ENCODE measurements around the gene KLHL22.
"Not testable (repeated sequence)": the region's sequence is repeated elsewhere in the genome, so short reads cannot be mapped to it uniquely, and the experiment has no call there.

The KLHL22 gene

DNA sequence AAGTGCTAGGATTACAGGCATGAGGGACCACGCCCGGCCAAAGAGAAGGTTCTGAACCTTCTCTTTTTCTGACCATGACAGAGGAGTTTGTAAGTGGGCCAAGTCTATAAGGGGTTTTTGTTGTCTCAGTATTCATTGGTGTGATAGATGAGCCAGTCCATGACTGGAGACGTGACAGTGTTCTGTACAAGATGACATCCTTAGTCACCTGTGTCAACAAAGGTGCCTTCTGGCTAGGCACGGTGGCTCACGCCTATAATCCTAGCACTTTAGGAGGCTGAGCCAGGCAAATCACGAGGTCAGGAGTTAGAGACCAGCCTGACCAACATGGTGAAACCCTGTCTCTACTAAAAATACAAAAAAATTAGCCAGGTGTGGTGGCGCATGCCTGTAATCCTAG is 4.2 kb upstream of the KLHL22 start:
- no peak for DNase-seq

DNA sequence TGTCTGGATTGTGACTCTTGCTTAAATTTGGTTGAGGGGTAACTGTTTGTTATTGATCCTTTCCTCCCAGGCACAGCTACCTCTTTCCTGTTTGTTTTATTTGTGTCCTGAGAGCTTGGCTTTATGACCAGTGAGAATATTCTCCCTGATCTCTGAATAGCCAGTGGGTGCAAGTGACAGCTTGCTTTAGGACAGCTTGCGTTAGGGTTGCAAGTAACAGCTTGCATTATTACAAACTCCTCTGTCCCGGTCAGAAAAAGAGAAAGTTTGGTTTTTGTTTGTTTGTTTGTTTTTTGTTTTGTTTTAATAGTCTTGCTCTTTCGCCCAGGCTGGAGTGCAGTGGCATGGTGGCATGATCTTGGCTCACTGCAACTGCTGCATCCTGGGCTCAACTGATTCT is 3.3 kb upstream of the KLHL22 start:
- no peak for DNase-seq

DNA sequence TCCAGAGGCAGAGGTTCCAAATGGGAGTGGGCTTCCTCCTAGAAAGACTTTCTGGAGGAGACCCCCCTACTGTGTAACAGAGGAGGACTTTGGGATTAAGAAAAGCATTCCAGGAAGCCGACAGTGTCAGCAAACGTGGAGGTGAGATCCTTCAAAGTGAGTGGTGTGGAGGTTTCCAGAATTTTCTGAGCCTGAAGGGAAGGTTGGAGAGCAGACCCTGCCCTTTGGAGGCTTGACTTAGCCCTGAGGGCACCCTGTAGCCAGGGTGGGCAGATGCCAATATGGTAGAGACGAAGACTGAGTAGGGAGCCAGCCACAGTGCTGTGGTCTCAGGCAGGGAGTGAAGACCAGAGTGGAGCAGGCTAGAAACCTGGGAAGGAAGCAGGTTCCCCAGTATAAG is 1.8 kb upstream of the KLHL22 start:
- DNase-seq = no peak

DNA sequence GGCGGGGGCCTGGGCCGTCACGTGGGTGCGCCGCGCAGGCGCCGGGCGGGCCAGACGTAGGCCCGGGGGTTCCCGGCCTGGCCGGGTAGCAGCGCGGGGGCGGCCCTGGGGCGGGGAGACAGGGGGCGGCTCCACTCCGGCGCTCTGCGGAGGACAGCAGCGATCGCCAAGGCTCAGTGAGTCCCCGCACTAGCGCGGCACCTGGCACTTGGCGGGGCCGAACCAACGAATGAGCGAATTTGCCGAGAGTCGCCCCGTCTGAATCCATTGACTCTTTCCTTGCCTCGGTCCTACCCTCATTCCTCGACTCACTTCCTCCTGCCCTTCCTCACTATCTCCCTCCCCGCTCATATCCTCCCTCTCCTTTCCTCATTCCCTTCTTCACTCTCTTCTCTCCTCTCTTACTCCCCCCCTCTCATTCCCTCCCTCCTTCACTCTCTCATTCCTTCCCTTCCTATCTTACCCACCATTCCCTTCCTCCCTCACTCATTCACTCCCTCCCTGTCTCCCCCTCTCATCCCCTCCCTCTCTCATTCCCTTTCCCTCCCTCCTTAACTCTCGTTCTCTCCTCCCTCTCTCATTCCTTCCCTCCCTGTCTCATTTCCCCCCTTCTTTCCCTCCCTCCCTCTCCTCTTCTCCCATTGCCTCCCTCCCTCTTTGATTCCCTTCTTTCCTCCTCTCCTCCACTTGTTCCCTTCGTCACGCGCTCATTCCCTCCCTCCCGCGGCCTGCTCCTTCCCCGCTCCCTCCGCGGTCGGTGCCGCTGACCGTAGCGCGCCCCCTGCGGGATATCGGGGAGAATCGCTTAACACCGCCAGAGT is 476 bp upstream of the KLHL22 start:
- peak; percentile 88 for DNase-seq

DNA sequence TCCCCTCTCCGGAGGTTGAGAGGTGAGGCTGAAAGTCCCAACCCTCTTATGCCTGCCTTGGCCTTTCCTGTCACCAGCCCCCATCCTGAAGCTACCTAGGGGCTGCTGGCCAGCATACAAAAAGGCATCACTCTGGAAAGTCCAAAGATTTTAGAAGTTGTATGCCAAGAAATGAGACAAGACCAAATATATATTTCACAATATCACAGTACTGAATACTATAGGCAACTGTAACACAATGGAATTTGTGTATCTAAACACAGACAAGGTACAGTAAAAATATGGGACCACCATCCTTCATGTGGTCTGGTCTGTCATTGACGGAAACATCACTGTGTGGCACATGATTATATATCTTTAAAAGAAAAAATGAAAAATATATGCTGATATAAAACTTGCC is 4.2 kb downstream of the KLHL22 start:
- no peak for DNase-seq

DNA sequence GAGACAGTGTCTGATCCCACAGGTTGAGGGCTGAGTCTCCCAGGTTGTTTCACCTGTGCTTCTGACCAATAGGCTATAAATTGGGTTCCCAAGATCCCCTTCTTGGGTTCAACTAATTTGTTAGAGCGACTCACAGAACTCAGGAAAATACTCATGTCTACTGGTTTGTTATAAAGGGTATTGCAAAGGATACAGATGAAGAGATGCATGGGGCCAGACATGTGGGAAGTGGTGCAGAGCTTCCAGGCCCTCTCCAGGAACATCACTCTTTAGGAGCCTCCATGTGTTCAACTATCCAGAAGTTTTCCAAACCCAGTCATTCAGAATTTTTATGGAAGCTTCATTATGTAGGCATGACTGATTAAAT is 4.7 kb downstream of the KLHL22 start:
- DNase-seq = no peak

DNA sequence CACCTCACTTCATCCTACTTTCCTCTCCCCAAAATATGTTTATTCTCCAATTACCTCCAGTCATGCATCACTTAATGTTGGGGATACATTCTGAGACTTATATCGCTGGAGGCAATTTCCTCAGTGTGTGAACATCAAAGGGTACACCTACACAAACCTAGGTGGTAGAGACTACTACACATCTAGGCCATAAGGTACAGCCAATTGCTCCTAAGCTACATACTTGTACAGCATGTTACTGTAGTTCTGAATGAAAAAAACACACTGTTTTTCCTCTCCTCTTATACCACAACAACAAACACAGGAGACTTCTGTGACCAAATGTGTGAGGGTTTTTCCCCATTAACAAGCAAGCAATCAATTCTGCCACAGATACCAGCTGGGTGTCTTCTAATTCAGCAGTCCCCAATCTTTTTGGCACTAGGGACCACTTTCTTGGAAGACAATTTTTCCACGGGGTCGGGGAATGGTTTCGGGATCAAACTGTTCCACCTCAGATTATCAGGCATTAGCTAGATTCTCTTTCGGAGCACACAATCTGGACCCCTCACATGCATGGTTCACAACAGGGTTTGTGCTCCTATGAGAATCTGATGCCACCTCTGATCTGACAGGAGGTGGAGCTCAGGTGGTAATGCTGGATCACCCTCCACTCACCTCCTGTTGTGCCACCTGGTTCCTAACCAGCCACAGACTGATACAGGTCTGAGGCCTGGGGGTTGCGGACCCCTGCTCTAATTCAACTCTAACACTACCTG is 5.2 kb downstream of the KLHL22 start:
- DNase-seq = no peak

DNA sequence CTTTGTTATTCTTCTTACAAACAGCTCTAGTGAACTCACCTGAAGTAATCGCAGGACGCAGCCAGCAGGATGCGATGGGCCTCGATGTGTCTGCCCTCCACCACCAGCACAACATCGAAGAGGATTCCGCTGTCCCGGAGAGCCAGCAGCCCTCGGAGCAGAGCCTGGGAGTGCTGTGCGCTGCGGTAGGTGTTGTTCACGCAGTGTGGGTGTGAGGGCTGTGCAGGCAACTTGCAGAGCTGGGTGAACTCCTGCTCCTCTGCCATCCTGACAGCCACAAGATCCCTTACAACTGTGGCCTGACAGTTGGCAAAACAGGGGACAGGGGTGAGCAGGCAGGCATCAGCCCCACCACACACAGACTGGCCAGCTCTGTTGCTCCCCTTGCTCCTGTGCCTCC is 6.6 kb downstream of the KLHL22 start:
- no peak for DNase-seq

DNA sequence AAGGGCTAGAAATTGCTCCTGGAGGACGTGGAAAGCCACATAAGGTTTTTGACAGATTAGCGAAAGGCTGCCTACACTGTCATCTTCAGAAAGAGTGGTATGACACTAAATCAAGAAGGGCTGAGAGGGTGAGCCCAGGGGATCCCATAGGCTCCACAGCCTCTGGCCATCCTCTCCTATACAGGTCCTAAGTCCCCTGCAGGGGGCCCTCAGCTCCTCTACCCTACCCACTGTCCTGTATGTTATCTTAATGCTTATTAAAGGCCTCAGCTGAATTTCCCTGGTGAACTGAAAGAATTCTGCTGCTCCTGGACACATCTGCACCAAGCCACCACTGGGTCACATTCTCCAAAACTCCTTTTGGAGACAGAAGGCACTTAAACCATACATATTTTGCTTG is 7.9 kb downstream of the KLHL22 start:
- DNase-seq = no peak

DNA sequence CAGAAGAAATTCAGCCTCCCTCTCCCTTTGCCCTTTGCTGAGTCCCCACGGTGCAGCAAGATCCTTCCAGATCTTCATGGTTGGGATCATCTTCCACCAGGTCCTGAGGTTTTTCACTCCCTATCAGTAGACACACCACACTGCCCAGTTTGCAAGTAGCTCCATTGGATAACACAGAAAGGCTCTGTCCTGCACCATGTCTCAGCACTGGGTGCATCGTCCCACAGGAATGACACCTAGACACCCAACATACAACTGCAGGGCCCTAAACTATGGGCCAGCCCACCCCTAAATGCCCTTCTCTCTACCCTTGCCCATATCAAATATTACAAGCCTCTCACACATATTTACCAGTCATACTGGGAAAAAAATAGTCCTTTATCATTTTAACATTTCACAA is 9.4 kb downstream of the KLHL22 start:
- DNase-seq = no peak

DNA sequence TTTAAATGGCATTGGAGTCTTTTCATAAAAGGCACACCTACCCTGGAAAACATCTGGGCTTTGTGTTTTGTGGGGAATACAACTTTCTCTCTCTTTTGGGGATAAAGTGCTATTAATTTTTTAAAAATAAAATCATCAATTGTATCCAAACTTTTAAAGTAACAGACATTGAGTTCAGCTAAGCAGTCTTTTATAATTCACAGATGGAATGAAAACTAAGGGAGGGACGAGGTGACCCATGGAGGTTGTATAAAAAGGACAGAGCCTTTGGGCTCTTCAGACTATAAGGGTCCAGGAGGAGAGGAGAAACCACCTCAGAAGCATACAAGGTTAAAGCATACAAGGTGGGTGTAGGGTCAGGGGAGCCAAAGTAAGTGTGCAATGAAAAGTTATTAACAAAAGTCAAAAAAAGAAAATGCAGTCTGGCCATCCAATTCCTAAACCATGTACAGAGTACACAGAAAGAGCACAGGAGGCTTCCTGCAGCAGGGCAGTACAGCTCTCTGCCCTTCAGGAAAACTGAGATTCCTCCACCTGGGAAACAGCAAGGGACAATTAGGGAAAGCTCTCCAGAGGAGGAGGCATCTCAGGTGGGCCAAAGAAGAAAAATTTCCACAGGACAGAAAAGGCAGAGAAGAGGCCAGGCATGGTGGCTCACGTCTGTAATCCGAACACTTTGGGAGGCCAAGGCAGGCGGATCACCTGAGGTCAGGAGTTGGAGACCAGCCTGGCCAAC is 10.5 kb downstream of the KLHL22 start:
- no peak for DNase-seq

DNA sequence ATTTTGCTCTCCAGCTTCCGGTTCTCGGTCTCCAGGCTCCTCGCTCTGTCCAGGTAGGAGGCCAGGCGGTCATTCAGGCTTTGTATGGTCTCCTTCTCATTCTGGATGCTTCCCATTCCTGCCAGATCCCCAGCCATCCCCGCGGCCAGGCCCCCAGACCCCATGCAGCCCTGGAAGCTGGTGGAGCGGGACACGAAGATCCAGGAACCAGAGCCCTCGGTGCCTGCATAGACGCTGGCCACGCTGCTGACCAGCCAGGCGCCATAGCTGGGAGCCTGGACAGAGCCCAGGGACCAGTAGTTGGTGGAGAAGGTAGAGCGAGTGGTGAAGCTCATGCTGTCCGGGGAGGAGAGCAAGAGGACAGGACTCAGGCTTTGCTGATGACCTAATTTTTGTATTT is 11.8 kb downstream of the KLHL22 start:
- no peak for DNase-seq

DNA sequence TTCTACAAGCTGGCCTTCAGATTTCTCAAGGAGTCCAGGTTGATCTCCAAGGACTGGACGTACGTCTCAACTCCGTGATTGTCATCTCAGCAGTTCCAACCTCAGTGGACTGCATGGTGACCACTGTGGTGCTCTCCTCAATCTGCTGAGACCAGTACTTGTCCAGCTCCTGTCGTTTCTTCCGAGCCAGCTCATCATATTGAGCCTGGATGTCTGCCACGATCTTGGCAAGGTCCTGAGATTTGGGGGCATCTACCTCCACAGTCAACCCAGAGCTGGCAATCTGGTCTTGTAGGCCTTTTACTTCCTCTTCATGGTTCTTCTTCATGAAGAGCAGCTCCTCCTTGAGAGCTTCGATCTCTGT is 12.5 kb downstream of the KLHL22 start:
- not testable (repeated sequence) for DNase-seq

DNA sequence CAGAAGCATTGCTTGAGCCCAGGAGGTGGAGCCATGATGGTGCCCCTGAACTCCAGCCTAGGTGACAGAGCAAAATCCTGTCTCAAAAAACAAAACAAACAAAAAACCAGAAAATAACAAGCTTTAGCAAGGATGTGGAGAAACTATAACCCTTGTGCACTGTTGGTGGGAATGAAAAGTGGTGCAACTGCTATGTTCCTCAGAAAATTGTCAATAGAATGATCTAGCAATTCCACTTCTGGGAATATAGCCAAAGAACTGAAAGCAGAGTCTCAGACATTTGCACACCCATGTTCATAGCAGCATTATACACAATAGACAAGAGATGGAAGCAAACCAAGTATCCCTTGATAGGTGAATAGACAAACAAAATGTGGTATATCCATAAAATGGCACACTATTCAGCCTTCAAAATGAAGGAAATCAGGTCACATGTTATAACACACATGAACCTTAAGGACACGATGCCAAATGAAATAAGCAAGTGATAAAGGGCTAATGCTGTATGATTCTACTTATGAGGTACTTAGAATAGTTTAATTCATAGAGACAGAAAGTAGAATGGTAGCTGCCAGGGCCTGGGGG is 15.9 kb downstream of the KLHL22 start:
- DNase-seq = no peak

DNA sequence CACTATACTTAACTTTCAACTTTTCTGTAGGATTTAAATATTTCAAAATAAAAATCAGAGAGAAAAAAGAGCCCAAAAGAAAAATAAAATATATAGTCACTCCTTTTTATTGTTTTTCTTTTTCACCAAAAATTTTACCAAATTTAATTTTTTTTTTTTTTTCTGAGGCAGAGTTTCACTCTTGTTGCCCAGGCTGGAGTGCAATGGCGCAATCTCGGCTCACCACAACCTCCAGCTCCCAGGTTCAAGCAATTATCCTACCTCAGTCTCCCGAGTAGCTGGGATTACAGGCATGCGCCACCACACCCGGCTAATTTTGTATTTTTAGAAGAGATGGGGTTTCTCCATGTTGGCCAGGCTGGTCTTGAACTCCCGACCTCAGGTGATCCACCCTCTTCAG is 17.5 kb downstream of the KLHL22 start:
- not testable (repeated sequence) for DNase-seq

DNA sequence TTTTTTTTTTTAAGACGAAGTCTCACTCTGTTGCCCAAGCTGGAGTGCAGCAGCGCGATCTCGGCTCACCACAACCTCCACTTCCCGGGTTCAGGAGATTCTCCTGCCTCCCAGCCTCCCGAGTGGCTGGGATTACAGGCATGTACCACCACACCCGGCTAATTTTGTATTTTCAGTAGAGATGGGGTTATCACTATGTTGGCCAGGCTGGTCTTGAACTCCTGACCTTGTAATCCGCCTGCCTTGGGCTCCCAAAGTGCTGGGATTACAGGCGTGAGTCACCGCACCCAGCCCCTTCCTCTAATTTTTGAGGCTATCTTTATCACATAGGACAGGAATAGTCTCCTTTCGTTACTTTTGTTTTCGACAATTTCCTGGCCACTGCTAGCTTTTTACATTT is 20.0 kb downstream of the KLHL22 start:
- DNase-seq = not testable (repeated sequence)

DNA sequence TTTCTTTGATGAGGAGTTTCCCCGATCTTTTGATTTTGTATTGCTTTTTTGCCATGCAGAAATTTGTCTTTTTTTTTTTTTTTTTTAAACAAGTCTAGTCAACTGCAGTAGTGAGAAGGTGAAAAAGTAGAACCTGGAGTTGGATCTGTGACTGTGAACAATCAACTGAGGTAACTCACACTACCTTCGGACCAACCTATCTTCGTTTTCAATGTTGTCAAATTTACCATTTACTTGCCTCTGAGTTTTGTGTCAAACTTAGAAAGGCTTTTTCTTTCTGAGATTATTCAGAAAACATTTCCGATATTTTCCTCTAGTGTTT is 20.5 kb downstream of the KLHL22 start:
- DNase-seq = no peak

DNA sequence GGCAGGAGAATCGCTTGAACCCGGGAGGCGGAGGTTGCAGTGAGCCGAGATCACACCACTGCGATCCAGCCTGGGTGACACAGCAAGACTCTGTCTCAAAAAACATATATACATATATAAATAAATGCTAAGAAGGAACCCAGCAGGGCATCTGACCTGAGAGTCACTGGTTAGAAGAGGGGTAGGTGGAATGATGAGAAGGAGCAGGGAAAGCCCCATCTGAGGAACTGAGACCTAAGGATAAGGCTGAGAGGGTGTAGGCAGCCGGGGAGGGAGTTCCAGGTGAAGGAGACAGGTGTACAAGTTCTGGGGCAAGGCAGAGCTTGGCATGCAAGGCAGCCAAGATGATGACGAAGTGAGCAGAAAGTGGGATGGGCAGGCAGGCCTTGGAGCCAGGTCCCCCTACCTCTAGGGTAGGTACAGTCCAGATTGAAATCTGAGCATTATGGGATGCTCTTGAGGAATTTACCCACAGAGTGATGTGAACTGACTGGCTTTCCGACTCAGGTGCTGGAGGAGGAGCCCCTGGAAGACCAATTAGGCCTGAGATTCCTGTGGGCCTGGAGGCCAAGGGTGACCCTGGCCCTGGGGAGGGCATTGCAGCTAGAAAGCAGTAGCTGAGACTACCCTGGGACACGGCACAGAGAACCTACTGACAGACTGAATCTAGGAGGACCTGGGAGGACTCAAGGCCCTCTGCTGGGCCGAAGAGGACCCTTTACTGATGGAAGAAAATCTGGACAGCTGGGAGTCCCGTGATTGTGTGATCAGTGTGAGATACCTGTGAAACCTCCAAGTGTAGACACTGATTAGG is 22.8 kb downstream of the KLHL22 start:
- no peak for DNase-seq

DNA sequence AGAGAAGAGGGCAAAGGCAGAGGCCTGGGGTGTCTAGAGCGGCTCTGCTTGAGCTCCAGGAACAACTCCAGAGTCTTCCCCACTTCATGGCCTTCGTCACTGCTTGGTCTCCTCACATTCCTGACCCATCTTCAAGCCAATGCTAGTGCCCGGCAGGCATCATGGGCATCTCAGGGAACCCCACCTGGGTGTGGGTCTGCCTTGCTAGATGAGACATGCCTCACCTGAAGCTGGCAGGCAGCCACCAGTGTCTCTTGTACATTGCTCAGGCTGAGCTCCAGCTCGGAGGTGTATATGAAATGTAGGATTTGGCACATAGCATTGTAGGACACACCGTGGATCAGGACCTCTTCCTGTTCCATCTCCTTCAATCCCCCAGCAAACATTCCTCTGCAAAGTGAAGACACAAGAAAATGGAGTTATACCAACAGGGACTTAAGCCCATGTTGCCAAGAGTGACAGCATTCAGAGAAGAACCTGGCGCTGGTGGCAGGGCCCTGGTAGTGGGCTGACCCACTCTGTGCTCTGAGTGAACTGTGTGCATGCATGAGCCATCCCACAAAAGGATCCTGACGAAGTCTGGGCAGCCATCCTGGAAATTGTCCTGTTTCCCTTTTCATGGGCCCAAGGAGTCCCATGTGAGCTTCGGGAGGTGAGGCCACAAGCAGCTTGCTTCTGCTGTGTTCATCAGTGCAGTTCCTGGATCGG is 24.3 kb downstream of the KLHL22 start:
- no peak for DNase-seq

DNA sequence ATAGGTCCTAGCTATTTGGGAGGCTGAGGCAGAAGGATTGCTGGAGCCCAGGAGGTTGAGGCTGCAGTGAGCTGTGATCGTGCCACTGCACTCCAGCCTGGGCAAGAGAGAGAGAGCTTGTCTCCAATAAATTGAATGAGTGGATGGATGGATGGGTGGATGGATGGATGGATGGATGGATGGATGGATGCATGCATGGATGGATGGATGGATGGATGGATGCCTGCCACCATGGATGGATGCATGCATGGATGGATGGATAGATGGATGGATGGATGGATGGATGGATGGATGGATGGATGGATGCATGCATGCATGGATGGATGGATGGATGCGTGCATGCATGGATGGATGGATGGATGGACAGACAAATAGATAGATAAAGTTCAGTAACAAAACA is 25.1 kb downstream of the KLHL22 start:
- DNase-seq = not testable (repeated sequence)

DNA sequence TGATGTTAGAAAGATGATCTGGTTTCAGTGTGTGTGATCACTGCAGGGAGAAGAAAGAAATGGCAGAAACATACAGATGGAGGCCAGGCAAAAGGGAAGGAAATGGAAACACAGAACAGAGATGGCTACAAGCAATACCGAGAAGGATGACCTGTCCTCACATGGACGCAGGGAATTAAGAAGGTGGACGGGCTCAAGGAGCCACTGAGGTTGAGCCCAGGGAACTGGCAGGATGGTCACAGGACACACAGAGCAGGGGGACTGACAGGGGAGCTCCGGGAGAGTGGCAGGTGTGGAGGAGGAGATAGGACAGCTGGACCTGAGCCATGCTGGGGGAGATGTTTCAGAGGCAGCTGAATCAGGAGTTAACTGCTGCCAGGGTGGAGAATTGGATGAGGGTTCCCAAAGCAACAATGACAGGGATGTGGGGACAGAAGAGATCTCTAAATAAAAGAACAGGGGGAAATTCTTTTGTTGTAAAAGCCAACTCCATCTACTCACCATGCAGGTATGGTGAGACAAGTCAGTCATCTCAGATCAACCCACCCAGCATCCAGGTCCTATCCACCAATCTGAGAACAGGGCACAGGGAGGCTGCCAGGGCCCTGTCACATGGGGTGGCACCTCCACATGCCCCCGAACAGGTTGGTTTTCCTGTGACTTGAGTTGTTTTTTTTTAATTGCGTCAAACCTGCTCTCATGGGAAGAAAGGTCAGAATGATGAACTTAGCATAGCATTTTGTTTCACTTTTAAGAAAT is 26.3 kb downstream of the KLHL22 start:
- DNase-seq = no peak
